Activated T-cell treated with anti-CD3 and anti-CD28 coated beads for 1 hour (primary cell): Measurements from ENCODE around the gene DNAJB1.
"Not testable (repeated sequence)": the region's sequence is repeated elsewhere in the genome, so short reads cannot be mapped to it uniquely, and the experiment has no call there.

Source experiments
- DNase-seq: peaks from one replicate; pipeline ENCODE4 v3.0.0-alpha.2; 2020; ENCODE audit warnings: low read depth

Gene DNAJB1

DNA sequence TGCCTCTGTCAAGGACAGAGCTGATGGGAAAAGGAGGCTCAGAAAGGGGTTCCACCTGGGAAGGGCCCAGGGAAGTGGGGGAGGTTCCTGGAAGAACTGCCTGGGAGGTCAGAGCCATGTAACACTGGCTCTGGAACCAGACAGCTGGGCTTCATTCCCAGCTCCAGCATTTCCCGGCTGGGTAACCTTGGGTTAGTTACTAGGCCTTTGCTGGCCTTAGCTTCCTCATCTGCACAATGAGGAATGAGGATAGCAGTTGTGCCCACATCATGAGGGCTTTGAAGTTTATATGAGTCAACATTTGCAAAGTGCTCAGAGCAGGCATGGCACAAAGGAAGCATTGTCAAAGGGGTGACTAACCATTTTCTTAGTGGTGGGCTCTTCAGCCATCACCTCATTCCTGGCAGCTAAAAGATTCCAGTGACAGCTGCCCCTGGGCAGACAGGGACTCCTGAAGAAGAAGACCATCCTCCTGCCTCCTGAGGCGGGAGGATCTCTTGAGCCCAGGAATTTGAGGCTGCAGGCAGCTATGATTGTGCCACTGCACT lies 1.7 kb upstream of the DNAJB1 start:
- no peak for DNase-seq

DNA sequence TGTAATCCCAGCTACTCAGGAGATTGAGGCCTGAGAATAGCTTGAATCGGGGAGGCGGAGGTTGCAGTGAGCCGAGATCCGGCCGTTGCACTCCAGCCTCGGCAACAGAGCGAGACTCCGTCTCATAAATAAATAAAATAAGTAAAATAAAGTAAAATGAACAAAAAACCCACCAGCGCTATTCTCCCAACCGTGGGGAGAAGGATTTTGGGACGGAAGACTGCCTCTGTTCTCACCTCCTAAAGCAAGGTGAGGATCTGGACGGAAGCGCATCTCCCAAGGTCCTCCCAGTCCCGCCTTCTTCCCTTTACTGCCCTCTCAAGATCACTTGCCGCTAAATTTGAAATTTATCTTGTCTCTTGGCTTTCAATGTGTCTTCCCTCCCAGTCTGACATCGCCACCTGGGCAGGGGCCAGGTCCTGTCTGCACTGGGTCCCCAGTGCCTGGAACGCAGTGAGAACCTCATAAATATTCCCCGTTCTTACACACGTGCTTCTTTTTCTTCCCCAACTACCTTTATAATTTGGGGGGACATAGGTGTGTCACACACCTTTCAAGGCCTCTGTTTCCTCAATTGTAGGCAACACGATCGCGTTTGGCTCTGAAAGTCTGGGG lies 1.2 kb upstream of the DNAJB1 start:
- DNase-seq: no peak

DNA sequence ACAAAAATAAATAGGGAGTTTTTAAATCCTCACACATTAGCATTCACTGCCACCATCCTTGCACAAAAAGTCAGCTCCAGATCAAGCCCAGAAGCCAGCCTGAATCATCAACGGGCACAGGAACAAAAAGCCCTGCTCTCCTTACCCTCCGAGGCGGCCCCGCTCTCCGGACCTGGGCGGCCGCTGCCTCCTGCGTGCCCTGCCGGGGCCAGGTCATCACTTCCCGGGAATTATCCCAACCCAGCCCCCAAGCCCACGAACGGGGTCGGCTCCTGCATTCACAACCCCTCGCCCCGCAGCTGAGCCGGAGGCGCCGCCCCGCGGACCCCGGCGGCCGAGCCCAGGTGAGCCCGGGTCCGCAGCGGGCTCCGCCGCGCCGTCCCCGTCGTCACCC lies 754 bp downstream of the DNAJB1 start:
- DNase-seq: no peak

DNA sequence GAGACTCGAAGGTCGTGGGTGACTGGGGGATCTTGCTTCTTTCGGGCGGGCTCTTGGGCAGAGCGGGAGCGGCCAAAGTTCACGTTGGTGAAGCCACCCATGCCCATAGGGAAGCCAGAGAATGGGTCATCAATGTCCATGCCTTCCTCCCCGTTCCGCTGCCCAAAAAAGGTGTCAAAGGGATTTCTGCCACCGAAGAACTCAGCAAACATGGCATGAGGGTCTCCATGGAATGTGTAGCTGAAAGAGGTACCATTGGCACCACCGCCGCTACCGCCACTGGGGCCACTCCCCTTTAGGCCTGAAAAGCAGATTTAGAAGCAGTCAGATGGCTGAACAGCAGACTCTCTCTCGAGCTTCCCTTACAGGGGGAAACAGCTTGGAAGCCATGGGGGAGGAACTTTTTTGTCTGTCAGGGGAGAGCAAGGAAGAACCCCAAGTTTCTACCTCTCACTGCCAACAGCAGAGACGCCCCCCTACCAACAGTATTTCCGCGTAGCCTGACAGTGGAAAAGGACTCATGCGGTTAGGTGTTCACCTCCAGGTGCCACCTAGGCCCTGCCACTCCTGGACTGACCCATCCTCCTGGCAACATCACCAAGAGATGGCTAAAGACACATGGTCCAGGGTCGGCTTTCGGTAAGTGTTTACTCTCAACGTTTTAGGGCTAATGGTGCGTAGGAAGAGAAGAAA lies 1.3 kb downstream of the DNAJB1 start:
- no peak for DNase-seq

DNA sequence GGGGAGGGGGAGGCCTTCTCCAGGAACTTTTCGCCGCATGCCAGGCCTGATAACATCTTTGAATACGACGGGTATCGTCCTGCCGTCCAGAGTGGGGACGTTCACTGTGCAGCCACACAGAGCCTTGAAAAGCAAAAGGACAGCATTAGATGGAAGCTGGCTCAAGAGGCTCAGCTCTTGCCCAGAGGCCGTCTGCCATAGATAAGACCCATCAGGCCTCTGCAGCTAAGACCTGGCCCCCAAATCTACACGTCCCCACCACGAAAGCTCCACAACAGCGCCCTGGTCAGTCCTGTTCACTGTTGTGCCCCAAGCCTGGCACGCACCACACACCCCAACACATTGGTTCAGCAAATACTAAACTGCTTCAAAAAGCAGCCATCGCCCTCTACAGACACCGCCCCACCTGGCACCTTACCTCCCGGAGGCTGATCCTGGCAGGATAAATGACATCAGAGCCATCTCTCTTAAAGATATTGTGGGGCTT lies 2.1 kb downstream of the DNAJB1 start:
- no peak for DNase-seq

DNA sequence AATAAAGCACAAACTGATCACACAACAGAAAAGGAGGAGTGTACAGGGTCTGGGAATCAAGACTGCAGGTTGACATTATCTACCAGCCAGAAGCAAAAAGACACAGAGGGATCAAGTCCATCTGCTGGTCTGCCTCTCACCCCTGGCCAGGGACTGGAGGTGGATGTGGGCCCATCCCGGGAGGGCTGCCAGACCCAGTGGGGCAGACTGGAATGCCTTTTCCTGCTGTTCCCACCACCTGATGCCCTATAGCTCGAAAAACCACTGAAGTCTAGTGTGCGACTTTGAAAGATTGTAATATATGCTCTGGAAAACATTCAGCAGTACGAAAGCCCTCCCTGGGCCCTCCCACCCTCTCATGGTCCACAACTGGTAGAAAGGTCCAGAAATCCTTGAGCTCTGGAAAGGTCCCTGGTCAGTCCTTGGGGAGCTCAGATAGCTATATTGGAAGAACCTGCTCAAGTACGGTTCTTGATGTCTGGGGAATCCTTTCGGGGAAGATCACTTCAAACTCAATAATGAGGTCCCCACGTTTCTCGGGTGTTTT lies 2.6 kb downstream of the DNAJB1 start:
- DNase-seq: no peak

DNA sequence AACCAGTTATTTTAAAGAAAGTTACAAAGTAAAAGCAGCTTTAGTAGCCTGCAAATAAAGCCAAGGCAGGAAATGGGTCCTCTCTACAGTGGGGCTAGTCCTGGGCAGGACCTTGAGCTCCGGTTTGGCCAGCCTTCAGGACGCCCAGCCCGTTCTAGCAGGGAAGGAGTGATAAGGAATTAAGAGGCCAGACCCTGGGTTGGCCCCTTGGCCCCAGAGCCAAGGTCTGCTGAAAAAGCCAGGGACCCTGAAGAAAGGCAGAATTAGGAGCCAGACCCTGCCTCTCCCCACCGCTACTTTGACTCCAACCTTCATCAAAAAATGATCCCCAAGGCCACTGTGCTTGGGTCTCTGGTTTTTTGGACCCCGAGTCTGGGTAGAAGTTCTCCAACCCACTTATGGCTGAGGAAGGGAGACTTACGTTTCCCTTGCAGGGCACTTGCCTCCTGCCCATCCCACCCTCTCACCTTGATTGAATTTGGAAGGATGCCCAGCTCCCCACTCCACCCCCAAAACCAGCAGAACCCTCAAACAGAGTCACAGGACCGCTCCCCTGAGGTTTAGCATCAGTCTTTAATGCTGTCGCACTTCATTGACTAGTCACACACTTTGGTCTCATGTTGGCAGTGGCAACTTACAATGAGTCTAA lies 3.9 kb downstream of the DNAJB1 start:
- DNase-seq: no peak

DNA sequence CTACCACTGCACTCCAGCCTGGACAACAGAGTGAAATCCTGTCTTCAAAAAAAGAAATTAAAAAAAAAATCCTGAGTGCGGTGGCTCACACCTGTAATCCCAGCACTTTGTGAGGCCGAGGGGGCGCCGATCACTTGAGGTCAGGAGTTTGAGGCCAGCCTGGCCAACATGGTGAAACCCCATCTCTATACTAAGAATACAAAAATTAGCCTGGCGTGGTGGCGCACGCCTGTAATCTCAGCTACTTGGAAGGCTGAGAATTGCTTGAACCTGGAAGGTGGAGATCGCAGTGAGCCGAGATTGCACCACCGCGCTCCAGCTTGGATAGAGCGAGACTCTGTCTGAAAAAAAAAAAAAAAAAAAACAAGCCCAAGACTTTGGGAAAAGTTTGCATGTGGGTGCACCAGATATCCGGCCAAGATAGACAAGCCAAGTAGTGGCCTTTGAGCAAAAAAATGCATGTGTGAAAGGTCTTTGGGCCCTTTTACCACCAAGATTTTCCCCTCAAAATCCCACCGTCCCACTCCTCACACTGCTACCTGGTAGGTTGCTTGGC lies 5.7 kb downstream of the DNAJB1 start:
- no peak for DNase-seq

DNA sequence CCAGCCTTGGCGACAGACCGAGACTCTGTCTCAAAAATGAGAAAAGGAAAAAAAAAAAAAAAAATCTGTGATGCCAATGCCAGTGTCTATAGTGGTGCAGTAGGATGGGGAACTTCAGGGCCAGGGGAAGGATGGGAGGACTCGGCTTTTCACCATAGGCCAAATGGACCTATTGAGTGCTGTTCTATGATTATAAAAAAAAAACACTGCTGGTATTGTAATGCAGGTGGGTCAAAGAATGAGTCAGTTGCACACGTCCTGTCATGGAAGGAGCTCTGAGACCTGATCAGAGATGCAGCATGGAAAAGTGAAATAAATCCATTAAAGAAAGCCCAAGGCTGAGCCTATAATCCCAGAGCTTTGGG lies 7.0 kb downstream of the DNAJB1 start:
- DNase-seq: no peak

DNA sequence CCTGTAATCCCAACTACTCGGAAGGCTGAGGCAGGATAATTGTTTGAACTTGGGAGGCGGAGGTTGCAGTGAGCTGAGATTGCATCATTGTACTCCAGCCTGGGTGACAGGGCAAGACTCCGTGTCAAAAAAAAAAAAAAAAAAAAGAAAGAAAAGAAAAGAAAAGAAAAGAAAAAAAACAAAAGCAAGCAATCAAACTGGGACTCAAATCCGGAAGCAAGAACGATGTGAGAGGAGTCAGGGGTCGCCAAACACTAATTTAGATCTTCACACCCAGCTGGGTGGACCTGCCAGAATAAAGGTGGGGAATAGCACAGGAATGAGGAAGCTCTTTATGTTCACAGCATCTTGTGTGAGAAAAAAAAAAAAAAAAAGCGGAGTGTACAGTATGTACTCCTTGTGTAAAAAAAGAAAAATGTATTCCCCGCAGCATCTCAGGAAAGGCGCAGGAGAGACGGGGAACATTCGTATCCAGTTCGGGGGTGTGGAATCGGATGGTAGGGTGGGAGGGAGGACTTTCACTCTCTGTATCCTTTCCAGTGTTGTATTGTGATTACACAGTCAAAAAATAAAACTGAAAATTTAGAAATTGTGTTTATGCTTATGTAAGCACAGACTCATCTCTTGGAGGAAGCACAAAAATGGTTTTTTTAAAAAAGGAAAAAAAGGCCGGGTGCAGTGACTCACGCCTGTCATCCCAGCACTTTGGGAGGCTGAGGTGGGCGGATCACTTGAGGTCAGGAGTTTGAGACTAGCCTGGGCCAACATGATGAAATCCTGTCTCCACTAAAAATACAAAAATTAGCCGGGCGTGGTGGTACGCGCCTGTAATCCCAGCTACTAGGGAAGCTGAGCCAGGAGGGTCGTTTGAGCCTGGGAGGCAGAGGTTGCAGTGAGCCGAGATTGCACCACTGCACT lies 7.6 kb downstream of the DNAJB1 start:
- DNase-seq: no peak

DNA sequence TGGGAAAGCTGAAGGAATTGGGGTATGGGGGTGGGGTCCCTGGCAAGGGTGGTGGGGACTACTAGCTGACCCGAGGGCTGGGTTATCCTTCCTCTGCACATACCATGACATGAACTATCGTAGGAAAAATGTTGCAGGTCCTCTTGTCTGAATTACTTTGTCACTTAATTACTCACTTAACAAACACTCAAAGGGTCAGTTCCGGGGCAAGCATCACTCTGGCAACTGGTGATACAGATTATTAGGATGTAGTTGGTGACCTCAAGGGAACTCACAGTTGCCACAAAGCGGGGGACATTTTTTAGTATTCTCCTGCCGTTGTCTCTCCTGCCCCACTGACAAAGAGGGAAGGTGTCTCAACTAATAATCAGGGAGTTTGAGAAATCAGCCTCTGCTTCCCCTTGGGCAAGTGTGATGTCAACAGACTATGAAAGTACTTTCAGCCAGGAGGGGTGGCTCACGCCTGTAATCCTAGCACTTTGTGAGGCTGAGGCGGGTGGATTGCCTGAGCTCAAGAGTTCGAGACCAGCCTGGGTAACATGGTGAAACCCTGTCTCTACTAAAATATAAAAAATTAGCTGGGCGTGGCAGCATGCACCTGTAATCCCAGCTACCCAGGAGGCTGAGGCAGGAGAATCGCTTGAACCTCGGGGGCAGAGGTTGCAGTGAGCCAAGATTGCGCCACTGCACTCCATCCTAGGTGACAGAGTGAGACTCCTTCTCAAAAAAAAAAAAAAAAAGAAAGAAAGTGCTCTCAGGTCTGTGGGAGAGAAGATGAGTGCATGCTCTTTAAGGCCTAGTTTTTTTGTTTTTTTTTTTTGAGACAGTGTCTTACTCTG lies 10.3 kb downstream of the DNAJB1 start:
- no peak for DNase-seq

DNA sequence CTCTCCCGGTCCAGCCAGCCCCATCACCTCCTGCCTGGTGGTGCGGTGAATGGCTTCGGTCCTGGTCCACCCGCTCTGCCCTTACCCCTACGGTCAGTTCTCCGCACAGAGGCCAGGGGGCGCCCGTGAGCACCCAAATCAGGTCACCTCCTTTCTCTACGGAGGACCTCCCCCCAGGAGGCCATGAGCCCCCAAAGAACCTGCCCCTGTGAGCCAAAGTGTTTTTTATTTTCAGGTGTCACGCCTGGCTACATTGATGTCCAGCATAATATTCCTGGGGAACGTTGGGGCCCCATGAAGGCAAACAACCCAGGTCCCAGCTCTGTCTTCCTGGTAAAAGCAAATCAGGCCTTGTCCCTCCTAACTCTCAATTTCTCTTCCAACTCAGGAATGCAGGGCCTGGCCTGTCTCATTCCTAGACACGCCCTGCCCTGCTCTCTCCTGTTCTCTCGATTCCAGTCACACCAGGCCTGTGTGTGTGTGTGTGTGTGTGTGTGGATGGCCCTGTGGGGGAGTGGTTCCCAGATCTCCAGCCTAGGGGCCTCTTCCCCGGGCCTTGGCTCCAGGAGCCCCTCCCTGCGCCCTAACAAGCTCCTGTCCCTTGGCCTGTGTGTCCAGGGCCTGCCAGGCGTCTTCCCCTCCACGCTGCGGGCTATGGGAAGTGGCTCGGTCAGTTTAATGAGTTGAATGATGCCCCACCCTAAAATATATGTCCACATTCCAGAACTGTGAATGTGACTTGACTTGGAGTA lies 12.5 kb downstream of the DNAJB1 start:
- peak; percentile 74 for DNase-seq

DNA sequence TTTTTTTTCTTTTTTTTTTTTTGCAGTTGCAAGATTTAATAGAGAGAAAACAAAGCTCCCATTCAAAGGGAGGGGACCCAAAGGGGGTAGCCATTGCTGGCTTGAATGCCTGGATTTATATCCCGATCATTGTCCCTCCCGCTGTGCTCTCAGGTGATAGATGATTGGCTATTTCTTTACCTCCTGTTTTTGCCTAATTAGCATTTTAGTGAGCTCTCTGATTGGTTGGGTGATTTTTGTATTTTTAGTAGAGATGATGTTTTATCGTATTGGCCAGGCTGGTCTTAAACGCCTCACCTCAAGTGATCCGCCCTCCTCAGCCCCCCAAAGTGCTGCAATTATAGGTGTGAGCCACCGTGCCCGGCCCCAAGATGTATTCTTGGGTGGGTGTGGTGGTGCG lies 13.6 kb downstream of the DNAJB1 start:
- DNase-seq: not testable (repeated sequence)

DNA sequence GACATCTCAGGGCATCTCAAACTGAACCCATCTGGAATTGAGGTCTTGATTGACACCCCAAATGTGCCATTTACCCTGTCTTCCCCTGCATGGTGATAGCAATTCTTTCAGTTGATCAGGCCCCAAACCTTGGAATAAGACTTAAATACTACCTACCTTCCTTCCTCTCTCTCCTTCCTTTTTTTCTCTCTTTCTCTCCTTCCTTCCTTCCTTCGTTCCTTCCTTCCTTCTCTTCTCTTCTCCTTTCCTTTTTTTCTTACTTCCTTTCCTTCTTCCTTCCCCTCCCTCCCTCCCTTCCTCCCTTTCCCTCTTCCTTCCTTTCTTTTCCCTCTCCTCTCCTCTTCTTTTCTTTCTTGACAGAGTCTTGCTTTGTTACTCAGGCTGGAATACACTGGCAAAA lies 14.9 kb downstream of the DNAJB1 start:
- DNase-seq: no peak

DNA sequence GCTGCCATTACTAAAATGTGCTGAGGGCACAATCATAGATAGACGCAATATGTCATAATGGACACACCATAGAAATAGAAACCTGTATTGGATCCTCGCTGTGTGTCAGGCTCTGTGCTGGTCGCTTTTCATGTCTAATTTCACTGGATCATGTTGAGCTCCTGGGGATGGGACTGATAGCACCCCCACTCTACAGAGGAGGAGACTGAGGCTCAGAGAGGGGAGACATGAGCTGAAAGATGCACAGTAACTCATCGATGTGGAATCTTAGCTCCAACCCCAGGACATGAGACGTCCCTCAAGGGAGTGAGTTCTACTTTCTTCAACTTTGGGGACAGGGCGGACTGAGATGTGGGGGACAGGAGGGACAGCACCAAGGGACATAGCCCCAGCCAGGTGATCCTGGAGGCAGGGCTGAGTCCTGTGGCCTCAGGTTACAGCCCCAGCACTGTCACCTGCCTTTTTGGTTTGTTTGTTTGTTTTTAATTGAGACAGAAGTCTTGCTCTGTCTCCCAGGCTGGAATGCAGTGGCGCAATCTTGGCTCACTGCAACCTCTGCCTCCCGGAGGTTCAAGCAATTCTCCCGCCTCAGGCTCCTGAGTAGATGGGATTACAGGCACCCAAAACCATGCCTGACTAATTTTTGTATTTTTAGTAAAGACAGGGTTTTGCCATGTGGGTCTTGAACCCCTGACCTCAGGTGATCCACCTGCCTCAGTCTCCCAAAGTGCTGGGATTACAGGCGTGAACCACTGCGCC lies 15.7 kb downstream of the DNAJB1 start:
- DNase-seq: no peak

DNA sequence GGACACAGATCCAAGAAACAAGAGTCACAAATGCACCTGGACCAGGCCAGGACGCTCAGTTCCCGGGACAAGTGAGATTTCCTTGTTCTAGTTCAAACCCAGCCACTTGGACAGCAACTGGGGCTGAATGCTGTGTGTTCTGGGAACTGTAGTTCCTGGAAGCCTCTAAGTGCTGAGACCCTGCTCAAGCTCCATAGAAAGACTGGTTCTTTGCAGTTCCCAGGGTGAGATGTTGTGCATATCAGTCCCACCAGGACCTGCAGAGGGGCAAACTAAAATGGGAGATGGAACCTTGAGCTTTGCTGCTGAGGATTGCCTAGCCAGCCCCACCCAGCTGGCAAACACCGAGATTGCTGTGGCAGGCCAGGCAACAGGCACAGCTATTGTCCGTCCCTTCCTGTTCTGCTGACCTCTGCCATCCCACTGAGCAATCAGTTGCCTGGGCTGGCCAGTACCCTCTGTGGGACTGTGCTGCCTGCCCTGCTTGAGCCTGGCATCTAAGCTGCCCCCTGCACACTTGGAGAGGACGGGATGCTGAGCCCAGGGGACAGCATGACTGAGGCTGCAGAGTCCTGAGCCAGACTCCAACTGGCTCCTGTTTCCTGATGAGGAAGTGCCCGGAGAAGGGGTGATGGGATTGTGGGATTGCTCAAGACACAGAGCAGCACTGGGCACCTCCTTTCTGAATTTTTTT lies 20.8 kb downstream of the DNAJB1 start:
- DNase-seq: no peak

DNA sequence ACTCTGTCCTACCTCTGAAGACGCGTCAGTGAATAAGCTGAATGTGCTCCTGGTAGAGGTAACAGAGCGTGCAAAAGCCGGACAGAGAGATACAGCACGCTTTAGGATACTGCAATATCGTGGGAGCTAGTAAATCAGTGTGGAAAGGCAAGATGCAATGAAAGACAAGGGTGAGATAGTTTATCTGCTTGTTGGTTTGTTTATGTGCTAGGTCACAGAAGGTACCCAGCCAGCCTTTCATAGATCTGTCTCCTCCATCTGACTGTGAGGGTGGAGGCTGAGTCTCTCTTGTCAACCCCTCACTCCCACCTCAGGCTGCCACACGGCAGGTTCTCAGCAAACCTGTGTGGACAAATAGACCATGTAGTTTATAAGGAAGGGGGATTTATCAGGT lies 21.4 kb downstream of the DNAJB1 start:
- DNase-seq: no peak

DNA sequence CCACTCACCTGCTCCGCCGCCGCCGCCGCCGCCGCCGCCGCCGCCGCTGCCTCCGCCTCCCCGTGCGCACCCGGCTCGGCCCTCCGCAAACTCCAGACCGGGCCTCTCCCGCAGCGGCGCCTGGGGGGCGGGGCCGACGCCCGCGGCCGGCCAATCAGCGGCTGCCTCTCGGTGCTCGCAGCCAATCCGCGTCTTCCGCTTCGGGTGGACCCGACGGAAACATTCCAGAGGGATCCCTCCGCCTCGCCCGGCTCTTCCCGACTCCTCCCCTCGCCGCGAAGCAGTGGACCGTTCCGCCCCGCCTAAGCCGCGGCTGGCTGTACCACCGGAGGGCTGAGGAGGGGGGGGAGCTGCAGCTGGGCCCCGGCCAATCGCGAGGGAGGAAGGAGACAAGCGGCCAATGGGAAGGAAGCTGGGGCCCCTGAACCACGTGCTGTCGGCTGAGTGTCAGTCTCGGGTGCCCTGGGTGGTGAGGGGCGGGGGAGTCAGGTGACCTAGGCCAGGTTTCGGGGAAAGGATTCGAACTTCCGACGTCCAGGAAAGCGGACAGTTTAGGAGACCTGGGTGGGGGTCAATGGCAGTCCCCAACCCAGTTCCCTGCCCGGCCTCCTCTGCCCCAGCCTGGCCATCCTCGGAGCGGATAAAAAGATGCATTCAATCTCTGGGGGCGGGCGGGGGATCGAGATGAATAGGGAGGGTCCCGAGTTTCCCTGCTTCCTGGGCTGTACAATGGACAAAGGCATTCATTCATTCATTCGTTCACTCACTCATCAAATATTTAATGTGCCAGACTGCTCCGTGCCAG lies 22.0 kb downstream of the DNAJB1 start, which contains the start of gene GIPC1:
TSS of gene GIPC1 (minus strand) at position 99 of the 805 bp plus-strand sequence. CDS start 13,151 bp downstream, outside the sequence.
- peak; percentile 75 for DNase-seq
